Measurements from ENCODE around the gene KAT2B.
A peak's percentile ranks its signal among the peaks of the same experiment; 100 is the strongest.

The KAT2B gene

DNA sequence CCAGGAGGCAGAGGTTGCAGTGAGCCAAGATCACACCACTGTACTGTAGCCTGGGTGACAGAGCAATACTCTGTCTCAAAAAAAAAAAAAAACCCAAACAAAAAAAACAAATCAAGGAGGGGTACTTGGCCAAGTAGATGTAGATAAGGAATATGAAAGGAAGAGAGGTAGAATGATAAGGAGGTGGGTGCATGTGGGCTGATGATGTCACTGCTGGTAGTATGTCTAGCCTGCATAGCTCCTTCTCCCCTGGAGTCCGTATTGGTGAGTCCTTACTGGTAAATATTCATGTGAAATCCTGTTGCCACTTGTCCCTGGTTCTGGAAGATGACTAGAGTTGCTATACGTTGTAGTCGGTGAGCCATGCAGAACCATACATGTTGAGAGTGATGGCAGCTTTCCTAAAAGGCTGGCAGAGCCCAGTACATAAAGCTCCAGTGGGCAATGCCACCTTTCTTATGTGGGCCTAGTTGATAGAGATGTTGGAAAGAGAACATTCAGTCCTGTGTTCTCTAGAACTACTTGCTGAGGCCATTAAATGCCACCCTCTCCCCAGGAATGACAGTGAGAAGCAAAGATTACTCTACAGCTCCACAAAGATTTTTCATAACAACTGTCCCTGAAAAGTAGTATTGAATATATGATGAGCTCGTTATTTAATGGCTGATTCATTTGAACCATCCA is 11.0 kb downstream of the KAT2B start:
- no peak overlapping the region for H3K4me3 ChIP-seq (ENCODE audit: low read length)
- TF ChIP-seq ZNF274 (IDR thresholded peaks at IDR 0.05; ENCODE audit: low read depth, low read length): no peak

DNA sequence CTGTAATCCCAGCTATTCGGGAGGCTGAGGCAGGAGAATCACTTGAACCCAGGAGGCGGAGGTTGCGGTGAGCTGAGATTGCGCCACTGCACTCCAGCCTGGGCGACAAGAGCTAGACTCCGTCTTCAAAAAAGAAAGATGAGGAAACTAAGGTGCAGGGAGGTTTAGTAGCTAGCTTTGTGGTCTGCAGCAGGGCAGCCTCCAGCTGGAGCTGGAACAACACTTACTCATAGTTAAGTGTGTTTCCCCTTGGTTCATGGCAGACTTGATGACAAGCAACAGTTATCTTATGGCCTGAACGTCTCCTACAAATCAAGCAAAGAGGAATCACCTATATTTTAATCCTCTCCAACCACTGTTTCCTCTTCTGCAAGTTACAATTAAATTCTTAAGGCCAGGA is 12.6 kb downstream of the KAT2B start:
- no peak for TF ChIP-seq ZNF274 (IDR thresholded peaks at IDR 0.05; ENCODE audit: low read depth, low read length)
- H3K4me3 ChIP-seq (ENCODE audit: low read length): no peak overlapping the region

DNA sequence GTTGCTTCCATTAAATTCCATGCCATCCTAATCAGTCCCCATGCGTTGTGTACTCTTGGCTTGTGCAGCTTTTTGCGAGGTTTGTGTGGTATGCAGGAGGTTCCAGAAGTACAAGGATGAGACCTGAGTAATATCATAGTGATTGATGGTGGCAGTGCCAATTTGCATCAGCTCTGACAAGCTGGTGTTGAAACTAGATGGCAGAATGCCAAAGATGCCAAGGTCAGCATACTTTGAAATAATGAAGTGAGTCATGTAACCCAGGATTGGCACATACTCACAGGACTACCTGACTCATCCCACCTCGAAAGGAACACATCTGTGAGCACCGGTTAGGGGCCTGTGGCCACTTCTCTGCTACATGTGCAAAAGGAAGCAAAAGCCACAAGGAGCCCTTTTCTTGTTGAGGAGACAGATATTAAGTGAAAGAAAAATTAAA is 14.3 kb downstream of the KAT2B start:
- peak overlapping the region; percentile 49; the same call in 1 of the 2 replicates for H3K4me3 ChIP-seq (ENCODE audit: low read length)
- no peak for TF ChIP-seq ZNF274 (IDR thresholded peaks at IDR 0.05; ENCODE audit: low read depth, low read length)

DNA sequence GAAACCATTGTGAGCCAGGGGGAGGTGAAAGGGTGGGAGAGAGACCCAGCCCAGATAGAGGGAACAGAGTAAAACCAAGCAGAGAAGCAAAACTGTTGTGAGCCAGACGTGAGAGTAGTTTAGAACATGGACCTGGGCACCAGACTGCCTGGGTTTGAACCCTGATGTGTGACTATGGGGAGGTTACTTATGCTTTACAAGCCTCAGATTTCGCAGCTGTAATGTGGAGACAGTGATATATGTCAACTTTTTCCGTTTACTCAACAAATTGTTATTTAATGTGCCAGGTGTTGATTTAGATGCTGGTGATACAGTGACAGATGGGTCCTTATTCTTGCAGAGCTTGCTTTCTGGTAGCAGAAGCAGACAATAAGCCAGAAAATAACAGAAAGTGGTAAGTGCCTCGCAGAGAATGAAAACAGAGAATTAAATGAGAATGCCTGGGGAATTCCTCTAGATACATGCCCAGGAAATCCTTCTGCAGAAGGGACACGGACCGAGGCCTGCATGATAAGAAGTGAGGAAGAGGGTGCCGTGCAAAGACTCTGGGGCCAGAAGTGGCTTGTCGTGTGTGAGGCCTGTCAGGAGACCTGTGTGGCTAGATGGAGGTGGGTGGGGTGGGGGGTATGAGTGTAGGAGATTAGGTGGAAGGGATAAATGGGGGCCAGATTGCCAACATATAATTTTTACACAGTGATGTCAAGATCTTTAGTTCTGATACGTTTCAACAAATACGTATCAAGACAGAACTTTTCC is 15.0 kb downstream of the KAT2B start:
- no peak for TF ChIP-seq ZNF274 (IDR thresholded peaks at IDR 0.05; ENCODE audit: low read depth, low read length)

DNA sequence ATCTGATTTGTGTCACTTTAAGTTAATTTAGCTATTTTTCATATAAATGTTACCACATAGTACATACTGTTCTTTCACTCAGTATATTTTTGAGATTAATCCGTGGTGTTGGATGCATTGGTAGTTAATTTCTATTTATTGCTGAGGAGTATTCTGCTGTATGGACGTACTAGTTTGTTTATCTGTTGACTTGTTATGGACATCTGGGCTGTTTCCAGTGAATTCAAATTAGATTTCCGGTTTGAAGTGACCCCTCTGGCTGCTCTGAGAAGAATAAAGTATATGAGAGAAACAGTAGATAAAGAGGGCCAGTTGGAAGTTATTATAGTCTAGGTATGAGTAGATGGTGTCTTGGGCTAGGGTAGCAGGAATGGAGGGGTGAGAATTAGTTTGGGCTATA is 15.6 kb downstream of the KAT2B start:
- no peak for TF ChIP-seq ZNF274 (IDR thresholded peaks at IDR 0.05; ENCODE audit: low read depth, low read length)
- no peak overlapping the region for H3K4me3 ChIP-seq (ENCODE audit: low read length)

More for the DNA sequence above, 15.0 kb downstream of the KAT2B start:
- peak overlapping the region; percentile 49; the same call in 1 of the 2 replicates for H3K4me3 ChIP-seq (ENCODE audit: low read length)

DNA sequence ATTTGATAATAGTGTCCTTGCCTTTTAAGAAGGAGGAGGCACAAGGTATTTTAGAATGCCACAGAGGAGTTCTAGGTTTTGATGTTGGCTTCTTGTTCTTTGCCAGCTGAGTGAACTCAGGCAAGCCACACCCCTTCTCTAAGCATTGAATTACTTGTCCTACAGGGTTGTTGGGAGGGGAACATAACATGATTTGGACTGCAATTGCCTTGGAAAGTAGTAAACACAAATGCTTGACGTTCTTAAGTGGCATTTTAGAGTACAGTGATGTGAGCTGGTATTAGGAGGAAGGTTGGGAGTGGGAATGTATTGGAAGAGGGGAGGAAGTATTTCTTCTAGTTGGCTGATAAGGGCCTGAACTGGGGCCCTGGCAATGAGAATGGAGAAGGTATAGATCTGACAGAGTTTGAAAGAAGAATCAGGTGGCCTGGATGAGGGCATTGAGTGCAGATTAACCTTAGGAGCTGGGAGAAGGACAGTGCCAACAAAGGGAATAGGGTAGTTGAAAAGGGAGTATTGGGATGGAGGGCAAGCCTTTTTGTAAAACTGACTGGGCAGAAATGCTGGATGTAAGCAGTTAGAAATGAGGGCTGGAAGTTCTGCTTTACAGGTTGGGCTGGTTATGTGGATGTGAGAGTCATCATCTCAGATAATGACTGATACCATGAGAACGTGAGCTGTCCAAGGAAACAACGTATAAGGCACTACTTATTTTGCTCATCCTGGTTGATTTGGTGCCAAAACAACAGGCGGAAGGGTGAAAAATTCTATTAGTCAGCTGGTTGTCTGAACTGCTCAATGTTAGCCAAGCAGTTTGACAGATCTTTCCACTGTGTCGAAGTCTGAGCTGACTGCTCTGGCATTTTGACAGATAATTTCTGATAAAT is 16.7 kb downstream of the KAT2B start:
- no peak for TF ChIP-seq ZNF274 (IDR thresholded peaks at IDR 0.05; ENCODE audit: low read depth, low read length)
- H3K4me3 ChIP-seq (ENCODE audit: low read length): no peak overlapping the region

DNA sequence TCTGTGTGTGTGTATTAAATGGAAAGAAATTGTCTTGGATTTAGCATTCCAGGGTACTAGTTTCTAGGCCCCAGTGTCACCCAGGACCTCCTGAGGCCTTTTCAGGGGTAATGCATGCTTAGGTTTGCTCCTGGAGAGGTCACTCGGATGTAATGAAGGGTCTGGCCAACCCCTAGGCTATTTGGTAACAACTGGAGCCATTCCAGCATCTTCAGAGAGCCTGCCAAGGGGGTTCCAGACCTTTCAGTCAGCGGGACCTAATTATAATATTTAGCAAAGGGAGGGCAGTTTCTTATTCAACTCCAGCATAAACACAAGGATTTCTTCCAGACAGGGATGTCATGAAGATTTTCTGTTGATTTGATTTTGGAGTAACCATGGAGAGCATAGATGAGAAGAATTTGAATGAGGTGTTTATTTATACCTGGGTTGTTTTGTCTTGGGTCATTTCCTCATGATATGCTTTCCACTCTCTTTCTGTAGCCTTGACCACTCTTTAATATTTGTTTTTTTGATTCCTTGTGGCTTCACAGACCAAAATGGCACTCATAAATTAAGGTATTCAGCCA is 17.4 kb downstream of the KAT2B start:
- TF ChIP-seq ZNF274 (IDR thresholded peaks at IDR 0.05; ENCODE audit: low read depth, low read length): no peak
- no peak overlapping the region for H3K4me3 ChIP-seq (ENCODE audit: low read length)

DNA sequence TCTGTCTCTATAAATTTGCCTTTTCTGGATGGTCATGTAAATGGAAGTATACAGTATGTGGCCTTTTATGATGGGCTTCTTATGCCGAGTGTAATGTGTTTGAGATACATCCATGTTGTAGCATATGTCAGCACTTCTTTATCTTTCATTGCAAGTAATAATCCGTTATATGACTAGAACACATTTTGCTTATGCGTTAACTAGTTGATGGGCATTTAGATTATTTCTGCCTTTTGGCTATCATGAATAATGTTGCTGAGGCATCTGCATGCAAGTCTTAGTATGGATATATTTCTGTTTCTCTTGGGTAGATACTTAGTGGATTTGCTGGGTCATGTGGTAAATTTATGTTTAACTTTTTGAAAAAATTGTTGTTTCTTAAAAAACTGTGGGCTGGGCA is 19.7 kb downstream of the KAT2B start:
- H3K4me3 ChIP-seq (ENCODE audit: low read length): no peak overlapping the region
- no peak for TF ChIP-seq ZNF274 (IDR thresholded peaks at IDR 0.05; ENCODE audit: low read depth, low read length)

DNA sequence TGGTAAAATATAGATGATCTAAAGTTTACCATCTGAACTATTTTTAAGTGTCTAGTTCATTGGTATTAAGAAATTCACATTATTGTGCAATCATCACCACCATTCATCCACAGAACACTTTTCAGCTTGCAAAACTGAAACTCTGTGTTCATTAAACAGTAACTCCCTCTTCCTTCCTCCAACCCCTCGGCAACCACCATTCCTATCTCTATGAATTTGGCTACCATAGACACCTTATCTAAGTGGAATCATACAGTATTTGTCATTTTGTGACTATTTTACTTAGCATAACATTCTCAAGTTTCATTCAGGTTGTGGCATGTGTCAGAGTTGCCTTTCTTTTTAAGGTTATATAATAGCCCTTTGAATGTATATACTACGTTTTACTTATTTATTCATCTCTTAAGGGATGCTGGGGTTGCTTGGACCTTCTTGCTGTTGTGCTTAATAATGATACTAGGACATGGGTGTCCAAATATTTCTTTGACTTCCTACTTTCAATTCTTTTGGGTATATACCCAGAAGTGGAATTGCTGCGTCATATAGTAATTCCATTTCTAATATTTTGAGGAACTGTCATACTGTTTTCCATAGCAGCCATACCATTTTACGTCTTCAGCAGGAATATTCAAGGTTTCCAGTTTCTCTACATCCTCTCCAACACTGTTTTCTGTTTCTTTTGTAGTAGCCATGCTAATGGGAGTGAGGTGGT is 20.9 kb downstream of the KAT2B start:
- no peak for TF ChIP-seq ZNF274 (IDR thresholded peaks at IDR 0.05; ENCODE audit: low read depth, low read length)
- H3K4me3 ChIP-seq (ENCODE audit: low read length): no peak overlapping the region

DNA sequence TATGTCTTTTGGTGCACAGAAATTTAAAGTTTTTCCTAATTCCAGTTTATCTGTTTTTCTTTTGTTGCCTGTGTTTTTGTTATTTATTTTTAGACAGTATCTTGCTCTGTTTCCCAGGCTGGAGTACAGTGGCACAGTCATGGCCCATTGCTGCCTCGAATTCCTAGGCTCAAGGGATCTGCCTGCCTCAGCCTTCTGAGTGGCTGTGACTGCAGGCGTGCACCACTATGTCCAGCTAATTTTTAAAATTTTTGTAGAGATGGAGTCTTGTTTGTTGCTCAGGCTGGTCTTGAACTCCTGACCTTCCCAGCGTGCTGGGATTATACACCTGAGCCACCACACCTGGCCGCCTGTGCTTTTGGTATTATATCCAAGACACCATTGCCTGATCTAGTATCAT is 22.8 kb downstream of the KAT2B start:
- no peak overlapping the region for H3K4me3 ChIP-seq (ENCODE audit: low read length)
- no peak for TF ChIP-seq ZNF274 (IDR thresholded peaks at IDR 0.05; ENCODE audit: low read depth, low read length)

DNA sequence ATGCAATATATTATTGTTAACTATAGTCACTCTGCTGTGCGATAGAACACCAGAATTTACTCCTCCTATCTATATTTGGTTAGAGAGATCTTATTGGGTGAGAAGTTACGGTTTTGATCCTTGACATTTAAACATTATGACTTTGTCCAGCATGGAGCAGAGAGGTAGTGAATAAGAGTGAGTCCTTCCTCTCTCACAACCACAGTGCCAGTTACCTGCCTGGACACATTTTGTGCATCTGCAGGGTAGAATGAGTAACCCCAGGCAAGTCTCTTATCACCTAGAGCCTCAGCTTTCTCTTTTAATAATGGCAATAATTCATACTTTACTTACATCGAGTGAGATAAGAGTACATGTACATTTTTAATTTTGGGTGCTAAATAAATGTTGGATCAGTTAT is 24.1 kb downstream of the KAT2B start:
- H3K4me3 ChIP-seq (ENCODE audit: low read length): no peak overlapping the region
- no peak for TF ChIP-seq ZNF274 (IDR thresholded peaks at IDR 0.05; ENCODE audit: low read depth, low read length)

DNA sequence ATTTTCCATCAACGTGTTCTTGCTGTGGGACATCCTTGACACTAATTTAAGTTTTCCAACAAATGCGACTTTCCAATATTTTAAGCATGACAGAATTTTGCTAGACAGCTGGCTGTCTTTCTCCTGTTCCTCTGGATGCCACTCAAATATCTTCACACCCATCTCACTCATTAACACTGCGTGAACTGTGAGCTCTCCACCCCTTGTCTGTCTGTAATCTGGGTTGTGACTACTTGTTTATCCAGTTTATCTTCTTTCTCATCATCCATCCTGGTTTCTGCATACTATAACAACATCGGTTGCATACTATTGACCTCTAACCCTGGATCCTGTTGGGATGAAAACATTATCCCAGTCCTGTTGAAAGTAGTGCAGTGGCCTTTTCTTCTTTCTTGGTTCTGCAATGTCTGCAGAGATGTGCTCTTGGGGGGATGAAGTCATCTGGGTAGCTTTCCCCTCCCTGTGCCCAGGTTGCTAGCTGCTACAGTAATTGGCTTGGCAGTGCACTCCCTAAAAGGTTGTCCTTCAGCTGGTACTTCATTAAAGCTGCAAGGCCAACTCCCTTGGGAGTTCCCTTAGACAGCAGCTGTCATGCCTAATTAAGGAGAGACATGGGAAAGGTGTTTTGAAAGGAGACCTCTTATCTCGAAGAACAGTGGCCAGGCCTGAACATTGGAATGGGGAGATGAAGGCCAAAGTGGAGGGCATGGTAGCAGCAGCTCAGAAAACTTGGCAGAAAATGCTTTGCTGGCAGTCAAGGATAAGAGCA is 24.7 kb downstream of the KAT2B start:
- no peak overlapping the region for H3K4me3 ChIP-seq (ENCODE audit: low read length)
- no peak for TF ChIP-seq ZNF274 (IDR thresholded peaks at IDR 0.05; ENCODE audit: low read depth, low read length)

DNA sequence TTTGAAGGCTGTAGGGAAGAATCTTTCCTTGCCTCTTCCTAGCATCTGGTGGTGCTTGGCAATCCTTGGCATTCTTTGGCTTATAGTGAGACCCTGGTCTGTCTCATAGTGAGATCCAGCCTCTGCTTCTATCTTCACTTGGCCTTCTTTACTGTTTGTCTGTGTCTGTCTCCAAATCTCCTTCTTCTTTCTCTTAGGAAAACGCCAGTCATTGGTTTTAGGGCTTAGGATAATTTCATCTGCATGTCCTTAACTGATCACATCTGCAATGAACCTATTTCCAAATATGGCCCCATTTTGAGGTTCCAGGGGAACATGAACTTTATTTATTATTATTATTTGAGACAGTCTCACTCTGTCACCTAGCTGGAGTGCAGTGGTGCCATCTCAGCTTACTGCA is 25.8 kb downstream of the KAT2B start:
- H3K4me3 ChIP-seq (ENCODE audit: low read length): no peak overlapping the region
- TF ChIP-seq ZNF274 (IDR thresholded peaks at IDR 0.05; ENCODE audit: low read depth, low read length): no peak

Measured in GM08714 (cell line).